T-helper 22 cell (primary cell): ENCODE results near the gene DEFB129.
"Not testable (repeated sequence)": the region's sequence is repeated elsewhere in the genome, so short reads cannot be mapped to it uniquely, and the experiment has no call there.

Experiments used
- DNase-seq: peaks from one replicate; pipeline ENCODE4 v3.0.0-alpha.2; 2020; ENCODE audit warnings: low read depth

The DEFB129 gene

DNA sequence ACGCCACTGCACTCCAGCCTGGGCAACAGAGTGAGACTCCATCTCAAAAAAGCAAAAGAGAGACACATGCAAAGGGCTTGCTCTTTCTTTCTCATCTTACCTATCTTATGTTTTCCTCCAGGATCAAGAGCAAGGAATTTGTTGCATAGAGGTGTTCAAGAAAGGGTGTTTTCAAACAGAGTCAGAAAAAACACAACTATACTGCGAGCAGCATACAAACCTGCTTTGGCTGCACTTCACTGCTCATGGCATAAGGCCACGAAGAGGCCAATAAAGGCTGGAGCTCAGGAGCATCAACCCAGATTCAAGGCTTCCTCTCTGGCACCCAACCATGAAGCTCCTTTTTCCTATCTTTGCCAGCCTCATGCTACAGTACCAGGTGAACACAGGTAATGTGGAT lies at the start of gene DEFB129:
Gene DEFB129, plus strand, starts transcription at position 301 of the 400 bp plus-strand sequence. Its CDS starts 31 bp downstream, at position 332.
- DNase-seq: no peak

GRCh38 chr20:184288-184687 lies 42.8 kb upstream of the DEFB129 start:
- no peak for DNase-seq

DNA sequence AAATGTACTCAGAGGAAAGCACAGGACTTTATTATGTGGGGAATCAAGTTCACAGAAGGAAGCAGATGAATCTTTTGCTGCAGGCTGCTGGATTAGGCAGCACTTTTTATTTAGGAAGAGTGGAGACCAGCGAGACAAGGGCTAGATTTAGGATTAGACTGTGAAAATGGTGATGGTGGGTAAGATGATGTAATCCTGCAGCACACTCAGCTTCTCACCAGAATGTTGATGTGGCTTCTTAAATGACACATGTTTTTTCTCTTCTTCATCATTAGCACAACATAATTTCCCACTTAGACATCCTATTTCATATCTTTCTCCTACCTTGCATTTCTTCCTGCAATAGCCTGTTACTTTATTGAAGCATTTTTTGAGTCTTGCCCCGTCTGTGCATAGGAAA lies 39.3 kb upstream of the DEFB129 start:
- no peak for DNase-seq

DNA sequence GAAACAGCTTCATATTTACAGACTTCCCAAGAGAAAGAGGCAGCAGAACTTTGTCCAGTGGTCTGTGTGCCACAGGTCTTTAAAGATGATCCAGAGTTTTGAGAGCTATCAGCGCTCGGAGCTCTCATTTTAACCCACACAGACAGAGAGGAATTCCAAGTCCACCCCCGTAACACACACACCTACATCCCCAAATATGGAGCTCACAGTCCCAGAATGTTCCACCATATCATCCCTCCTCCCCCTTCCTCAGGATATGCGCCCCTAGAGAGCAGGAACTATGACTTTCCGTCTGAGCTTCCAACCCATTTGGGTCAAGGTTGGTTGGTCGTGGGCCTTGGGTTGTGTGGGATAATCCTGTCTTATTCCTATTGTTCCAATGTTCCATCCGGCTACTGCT lies 37.4 kb upstream of the DEFB129 start, which contains the start of gene DEFB128:
Gene DEFB128, minus strand, starts transcription at position 101 of the 400 bp plus-strand sequence. Its CDS starts 88 bp downstream, at position 13.
- DNase-seq: no peak

DNA sequence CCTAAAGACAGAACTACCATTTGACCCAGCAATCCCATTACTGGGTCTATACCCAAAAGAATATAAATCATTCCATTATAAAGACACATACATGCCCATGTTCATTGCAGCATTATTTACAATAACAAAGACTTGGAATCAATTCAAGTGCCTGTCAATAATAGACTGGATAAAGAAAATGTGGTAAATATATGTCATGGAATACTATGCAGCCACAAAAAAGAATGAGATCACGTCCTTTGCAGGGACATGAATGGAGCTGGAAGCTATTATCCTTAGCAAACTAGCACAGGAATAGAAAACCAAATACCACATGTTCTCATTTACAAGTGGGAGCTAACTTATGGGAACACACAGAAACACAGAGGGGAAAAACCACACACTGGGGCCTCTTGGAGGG lies 28.8 kb upstream of the DEFB129 start:
- DNase-seq: no peak

DNA sequence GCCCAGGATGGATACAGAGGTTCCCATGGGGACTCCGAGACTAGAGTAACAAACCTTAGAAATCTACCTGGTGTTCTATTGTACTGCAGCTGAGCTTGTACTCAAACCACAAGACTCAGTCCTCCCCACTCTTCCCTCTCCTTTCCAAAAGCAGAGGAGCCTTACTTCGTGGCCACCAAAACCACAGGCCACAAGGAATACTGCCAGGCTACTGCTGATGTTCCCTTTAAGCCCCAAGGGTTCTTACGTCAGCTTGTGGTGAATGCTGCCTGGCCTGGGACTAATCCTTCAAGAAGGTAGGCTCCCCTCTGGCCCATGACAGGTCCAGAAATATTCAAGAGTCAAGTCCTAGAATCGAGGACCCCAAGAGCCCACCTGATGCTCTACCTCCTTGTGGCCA lies 27.1 kb upstream of the DEFB129 start:
- DNase-seq: no peak

- DNase-seq: not testable (repeated sequence)
These were observed 23.4 kb upstream of the DEFB129 start for GRCh38 chr20:203630-204029.

DNA sequence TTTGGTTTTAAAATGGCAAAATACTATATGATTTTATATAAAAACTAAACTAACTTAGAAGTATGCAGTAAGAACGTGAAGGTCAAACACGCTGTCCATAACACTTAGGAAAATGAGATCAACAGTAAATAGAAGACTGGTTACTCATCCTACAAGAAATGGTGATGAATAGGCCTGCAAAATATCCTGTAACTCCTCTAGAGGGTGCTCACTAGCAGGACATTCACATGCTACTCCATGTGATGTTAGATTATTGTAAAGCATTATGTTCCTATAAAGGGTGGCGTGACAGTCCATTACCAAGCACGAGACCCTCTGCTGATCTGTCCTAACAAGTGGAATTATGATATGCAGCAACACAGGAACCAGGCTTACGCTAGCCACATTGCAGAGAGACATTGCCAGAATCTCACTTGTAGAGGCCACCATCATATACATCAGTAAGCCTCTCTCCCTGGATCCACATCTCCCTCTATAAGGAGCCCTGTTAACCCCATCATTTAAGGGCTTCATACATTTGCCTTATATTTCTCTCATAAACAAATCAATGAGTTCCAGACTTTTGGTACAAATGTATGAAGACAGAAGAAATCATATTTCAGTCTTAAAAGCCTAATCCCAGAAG lies 18.0 kb upstream of the DEFB129 start:
- no peak for DNase-seq

- DNase-seq: no peak
These were observed 16.1 kb upstream of the DEFB129 start for GRCh38 chr20:210809-211502.

GRCh38 chr20:214383-214782 lies 12.7 kb upstream of the DEFB129 start:
- DNase-seq: no peak

GRCh38 chr20:215796-216195 lies 11.3 kb upstream of the DEFB129 start:
- no peak for DNase-seq

GRCh38 chr20:217266-217665 lies 9.8 kb upstream of the DEFB129 start:
- no peak for DNase-seq

- DNase-seq: no peak
These were observed 7.6 kb upstream of the DEFB129 start for GRCh38 chr20:219290-220115.

- no peak for DNase-seq
These were observed 5.7 kb upstream of the DEFB129 start for GRCh38 chr20:221258-221830.

DNA sequence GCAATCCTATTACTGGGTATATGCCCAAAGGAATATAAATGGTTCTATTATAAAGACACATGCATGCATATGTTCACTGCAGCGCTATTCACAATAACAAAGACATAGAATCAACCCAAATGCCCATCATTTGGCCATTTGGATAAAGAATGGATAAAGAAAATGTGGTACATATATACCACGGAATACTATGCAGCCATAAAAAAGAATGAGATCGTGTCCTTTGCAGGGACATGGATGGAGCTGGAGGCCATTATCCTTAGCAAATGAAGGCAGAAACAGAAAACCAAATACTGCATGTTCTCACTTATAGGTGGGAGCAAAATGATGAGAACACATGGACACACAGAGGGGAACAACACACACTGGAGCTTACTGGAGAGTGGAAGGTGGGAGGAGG lies 1.2 kb upstream of the DEFB129 start:
- not testable (repeated sequence) for DNase-seq

GRCh38 chr20:227439-228105 lies 514 bp downstream of the DEFB129 start:
- DNase-seq: no peak

- no peak for DNase-seq
These were observed 8.8 kb downstream of the DEFB129 start for GRCh38 chr20:235891-236290.

DNA sequence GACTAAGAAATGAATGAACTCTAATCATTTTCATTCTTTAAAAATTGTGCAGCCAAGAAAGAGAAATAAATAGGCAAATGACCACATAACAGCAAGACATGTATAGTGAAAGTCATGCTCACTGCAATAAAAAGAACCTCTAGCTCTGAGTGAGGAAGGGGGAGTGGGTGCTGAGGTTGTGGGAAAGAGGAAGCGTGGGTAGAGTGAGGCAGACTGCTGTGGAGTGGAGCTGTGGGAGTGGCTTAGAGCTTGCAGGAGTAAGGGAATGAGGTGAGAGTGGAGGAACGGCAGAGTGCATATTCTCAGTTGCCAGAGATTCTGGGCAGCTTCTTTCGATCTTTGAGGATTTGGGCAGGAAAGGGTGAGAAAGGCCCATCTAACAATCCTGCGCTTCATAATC lies 10.4 kb downstream of the DEFB129 start:
- DNase-seq: no peak

GRCh38 chr20:237929-238328 lies 10.9 kb downstream of the DEFB129 start:
- DNase-seq: no peak

GRCh38 chr20:242905-243304 lies 15.8 kb downstream of the DEFB129 start:
- no peak for DNase-seq

DNA sequence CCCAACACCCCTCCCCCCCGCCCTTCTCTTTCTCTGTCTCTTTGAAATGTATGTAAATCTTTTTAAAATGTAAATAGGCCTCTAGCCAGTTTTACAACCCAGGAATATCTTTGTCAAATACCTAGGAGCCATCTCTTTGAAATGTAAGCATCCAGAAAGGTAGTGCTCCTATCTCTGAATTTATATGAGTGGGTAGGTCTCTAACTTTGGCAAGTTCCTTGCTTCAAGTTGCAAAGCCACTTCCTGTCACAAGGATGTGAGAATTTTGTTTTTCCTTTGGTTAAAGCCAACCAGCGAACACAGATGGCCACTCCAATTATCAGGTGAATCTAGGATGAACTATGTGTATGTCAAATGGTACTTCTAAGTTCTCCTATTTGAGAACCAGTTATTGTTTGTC lies 24.3 kb downstream of the DEFB129 start:
- DNase-seq: no peak

- no peak for DNase-seq
These were observed 25.7 kb downstream of the DEFB129 start for GRCh38 chr20:252801-253200.
